Activated CD8-positive, alpha-beta memory T cell treated with anti-CD3 and anti-CD28 coated beads, Interleukin-2, amount 50 U/mL, for 24 hours (primary cell): Measurements from ENCODE around the gene WDR82.
"Not testable (repeated sequence)": the region's sequence is repeated elsewhere in the genome, so short reads cannot be mapped to it uniquely, and the experiment has no call there.

Experiments
- DNase-seq: peaks from one replicate; pipeline ENCODE4 v3.0.0-alpha.2; 2020; ENCODE audit errors: extremely low read depth

WDR82 gene

GRCh38 chr3:52289338-52289746 is 10.9 kb upstream of the WDR82 start:
- no peak for DNase-seq

- DNase-seq, result no peak
These were observed 10.2 kb upstream of the WDR82 start for GRCh38 chr3:52288674-52289073.

- DNase-seq, result no peak
These were observed 8.3 kb upstream of the WDR82 start for GRCh38 chr3:52286777-52287110.

DNA sequence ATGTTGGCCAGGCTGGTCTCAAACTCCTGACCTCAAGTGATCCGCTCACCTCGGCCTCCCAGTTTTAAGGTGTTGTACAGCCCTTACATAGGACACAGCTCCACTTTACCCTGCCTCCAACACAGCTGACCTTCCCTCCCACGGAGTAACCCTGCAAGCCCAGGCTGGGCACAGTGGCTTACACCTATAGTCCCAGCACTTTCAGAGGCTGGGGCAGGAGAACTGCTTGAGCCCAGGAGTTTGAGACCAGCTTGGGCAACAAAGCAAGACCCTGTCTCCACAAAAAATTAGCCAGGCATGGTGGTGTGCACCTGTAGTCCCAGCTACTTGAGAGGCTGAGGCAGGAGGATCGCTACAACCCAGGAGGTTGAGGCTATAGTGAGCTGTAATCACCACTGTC is 5.6 kb upstream of the WDR82 start:
- DNase-seq, result not testable (repeated sequence)

DNA sequence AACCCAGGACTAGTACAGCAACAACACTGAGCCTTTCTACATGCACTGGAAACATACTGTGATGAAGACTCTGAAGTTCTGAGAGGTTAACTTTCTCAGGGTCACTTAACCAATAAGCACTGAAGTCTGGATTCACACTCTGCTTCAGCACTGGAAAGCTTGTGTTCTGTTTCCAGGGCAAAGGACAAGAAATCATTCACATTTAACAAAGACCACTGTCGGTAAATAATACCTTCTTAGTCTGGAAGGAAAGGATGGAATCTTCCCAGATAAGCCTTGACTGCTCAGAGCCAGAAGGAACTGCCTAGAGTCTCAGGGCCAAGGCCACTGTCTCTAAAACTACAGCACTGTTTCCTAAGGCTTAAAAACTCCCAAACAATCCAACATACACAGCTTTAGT is 4.9 kb upstream of the WDR82 start:
- no peak for DNase-seq

GRCh38 chr3:52281981-52282801 is 3.7 kb upstream of the WDR82 start:
- no peak for DNase-seq

- no peak for DNase-seq
These were observed 1.6 kb upstream of the WDR82 start for GRCh38 chr3:52280050-52280461.

DNA sequence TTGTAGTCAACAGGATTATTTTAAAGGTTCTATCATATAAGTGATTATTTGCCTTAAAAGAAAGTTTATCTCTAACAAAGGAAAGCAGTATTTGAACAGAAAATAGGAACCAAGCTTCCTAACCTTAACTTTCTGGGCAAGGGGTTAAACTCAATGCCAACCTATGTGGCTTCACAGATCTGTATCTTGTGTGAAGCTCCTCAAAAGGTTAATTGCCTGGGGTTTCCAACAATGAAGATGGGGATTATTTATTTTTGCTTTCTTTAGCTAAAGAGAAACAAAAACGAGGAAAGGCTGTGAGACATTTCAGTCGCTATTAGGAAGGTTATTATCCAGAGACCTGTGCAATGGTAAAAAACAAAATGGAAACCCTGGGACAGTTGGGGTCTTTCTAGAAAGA is 1.1 kb upstream of the WDR82 start:
- no peak for DNase-seq

GRCh38 chr3:52277972-52278509 is 408 bp downstream of the WDR82 start:
- DNase-seq, result peak; percentile 30

- DNase-seq, result peak; percentile 46
These were observed 1.1 kb downstream of the WDR82 start for GRCh38 chr3:52277071-52277964.

DNA sequence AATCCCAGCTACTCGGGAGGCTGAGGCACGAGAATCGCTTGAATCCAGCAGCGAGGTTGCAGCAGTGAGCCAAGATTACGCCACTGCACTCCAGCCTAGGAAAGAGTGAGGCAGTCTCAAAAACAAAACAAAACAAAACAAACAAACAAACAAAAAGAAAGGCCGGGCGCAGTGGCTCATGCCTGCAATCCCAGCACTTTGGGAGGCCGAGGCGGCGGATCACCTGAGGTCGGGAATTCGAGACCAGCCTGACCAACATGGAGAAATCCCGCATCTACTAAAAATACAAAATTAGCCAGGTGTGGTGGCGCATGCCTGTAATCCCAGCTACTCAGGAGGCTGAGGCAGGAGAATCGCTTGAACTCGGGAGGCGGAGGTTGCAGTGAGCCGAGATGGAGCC is 3.7 kb downstream of the WDR82 start:
- DNase-seq, result not testable (repeated sequence)

DNA sequence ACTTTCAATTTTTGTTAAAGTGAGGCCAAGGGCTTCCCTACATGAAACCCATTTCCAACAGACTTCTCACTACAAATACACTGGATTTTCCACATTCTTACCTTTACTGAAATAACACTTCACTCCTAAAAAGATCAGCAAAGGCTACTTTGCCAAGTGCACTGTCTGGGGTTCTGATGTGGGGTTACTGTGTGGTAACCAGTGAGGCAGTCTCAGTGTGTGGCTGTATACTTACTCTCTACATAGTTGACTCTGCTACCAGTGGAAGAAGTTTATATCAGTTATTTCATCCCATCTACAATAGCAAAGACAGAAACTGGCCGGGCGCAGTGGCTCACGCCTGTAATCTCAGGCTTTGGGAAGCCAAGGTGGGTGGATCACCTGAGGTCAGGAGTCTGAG is 5.6 kb downstream of the WDR82 start:
- no peak for DNase-seq

DNA sequence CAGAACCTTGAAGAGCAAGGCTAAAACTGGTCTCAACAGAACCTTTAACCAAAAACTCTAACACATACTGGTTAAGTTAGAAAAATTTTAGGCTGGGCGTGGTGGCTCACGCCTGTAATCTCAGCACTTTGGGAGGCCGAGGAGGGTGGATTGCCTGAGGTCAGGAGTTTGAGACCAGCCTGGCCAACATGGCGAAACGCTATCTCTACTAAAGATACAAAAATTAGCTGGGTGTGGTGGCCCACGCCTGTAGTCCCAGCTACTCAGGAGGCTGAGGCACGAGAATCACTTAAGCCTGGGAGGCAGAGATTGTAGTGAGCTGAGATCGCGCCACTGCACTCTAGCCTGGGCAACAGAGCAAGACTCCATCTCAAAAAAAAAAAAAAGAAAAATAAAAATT is 6.3 kb downstream of the WDR82 start:
- not testable (repeated sequence) for DNase-seq

- DNase-seq, result no peak
These were observed 8.1 kb downstream of the WDR82 start for GRCh38 chr3:52270252-52270754.

GRCh38 chr3:52269776-52270175 is 8.7 kb downstream of the WDR82 start:
- DNase-seq, result no peak

DNA sequence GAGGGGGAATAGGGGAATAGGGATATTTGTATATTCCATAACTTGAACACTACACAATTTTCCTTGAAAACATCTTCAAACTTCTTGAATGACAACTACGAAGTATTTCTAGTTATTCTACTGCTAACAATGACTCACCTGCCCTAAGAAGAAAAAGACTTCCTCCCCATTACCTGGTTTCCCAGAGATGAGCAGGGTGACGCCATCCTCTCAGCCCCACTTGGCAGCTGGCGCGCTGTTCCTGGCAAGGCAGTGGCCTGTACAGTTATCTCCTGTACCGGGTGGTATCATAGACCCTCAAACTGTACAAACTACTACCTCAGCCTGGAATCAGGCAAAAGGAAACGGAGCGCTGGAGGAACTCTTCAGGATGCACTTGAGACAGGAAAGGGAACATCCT is 10.4 kb downstream of the WDR82 start:
- no peak for DNase-seq

GRCh38 chr3:52265387-52265786 is 13.1 kb downstream of the WDR82 start:
- no peak for DNase-seq

DNA sequence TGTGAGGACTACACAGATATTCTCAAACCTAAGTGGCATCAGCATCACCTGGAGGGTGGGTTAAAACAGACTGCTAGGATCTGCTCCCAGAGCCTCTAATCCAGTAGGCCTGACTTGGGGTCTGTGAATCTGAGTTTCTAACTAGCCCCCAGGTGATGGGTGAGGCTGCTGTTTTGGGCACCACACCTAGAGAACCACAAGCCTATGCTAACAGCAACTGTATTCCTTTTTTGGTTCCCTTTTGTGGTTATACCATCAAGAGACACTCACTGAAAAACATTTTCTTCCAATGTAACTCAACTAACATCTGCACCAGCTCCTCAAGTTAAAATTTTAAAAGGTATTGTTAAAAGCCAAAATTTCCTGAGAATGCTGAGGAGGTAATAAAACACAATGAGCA is 16.0 kb downstream of the WDR82 start:
- DNase-seq, result no peak

- DNase-seq, result no peak
These were observed 19.0 kb downstream of the WDR82 start for GRCh38 chr3:52259448-52259847.

GRCh38 chr3:52259035-52259434 is 19.4 kb downstream of the WDR82 start:
- DNase-seq, result no peak

- DNase-seq, result no peak
These were observed 20.5 kb downstream of the WDR82 start for GRCh38 chr3:52257911-52258310.

- no peak for DNase-seq
These were observed 21.8 kb downstream of the WDR82 start for GRCh38 chr3:52256622-52257021.

DNA sequence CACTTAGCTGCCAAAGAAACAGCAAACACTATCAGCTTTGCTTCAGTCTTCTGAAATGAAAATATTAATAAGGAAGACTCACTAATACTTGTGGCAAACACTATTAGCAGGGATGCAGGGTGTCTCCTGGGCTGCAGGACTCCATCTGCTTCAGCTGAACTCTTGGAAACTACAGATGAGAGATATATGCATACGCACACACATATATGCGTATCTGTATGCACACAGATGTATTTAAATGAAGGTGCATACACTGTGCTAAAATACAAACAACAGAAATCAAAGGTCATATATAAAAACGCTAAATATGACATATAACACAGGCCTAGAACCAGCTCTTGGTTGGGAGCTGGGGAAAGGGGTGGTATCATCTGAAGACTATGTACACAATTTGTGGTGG is 22.3 kb downstream of the WDR82 start:
- DNase-seq, result no peak
